Endometrial microvascular endothelial cells (primary cell): ENCODE data around the gene NRG4. TPM values are rescaled to one million over a fixed set of nuclear protein-coding genes. Genes with fewer than 3 reads are reported as not detected.
"Not testable (repeated sequence)": the region's sequence is repeated elsewhere in the genome, so short reads cannot be mapped to it uniquely, and the experiment has no call there.

Experiments used
- in situ Hi-C: cut with HindIII; loops from 2 replicates; pipeline ENCODE4 v1.10.0; 2017; ENCODE audit warnings: low sequenced_read_pairs, low pct_unique_long_range_greater_than_20kb; ENCODE audit errors: inconsistent ontology term
- total RNA-seq: library from RNA; depleted of rRNA; stranded (reverse); fragments of >200 nt; gene quantifications from one replicate; pipeline ENCODE4 v1.2.3, GENCODE V29; 2015; ENCODE audit errors: inconsistent ontology term

Gene NRG4
- total RNA-seq, 1 donor from 2014 or later, result not detected

GRCh38 chr15:75930866-75931265 lies 81.4 kb downstream of the NRG4 start:
- in situ Hi-C loops, result no loop called here

- in situ Hi-C loops, result no loop called here
Observed at GRCh38 chr15:75929799-75930565, 82.2 kb downstream of the NRG4 start.

- in situ Hi-C loops, result no loop called here
Observed at GRCh38 chr15:75928680-75929608, 83.3 kb downstream of the NRG4 start.

GRCh38 chr15:75927601-75928000 lies 84.6 kb downstream of the NRG4 start:
- in situ Hi-C loops, result no loop called here

GRCh38 chr15:75926931-75927330 lies 85.3 kb downstream of the NRG4 start:
- in situ Hi-C loops, result no loop called here

- in situ Hi-C loops, result no loop called here
Observed at GRCh38 chr15:75925440-75925839, 86.8 kb downstream of the NRG4 start.

- in situ Hi-C loops, result no loop called here
Observed at GRCh38 chr15:75924576-75924975, 87.6 kb downstream of the NRG4 start.

- in situ Hi-C loops, result no loop called here
Observed at GRCh38 chr15:75923756-75924155, 88.5 kb downstream of the NRG4 start.

- in situ Hi-C loops, result no loop called here
Observed at GRCh38 chr15:75921732-75922703, 90.2 kb downstream of the NRG4 start.

GRCh38 chr15:75920079-75920478 lies 92.1 kb downstream of the NRG4 start:
- in situ Hi-C loops, result no loop called here

- in situ Hi-C loops, result no loop called here
Observed at GRCh38 chr15:75918135-75918534, 94.1 kb downstream of the NRG4 start.

- in situ Hi-C loops, result no loop called here
Observed at GRCh38 chr15:75916978-75917377, 95.2 kb downstream of the NRG4 start.

- in situ Hi-C loops, result not testable (repeated sequence)
Observed at GRCh38 chr15:75910355-75910754, 101.9 kb downstream of the NRG4 start.

GRCh38 chr15:75905231-75905630 lies 107.0 kb downstream of the NRG4 start:
- in situ Hi-C loops, result no loop called here

- in situ Hi-C loops, result no loop called here
Observed at GRCh38 chr15:75903331-75904239, 108.6 kb downstream of the NRG4 start, which contains the start of gene FBXO22. Gene FBXO22, plus strand, starts transcription at chr15:75903878. Its CDS starts 86 bp downstream, at chr15:75903964.

- in situ Hi-C loops, result no loop called here
Observed at GRCh38 chr15:75902129-75902557, 110.1 kb downstream of the NRG4 start.

GRCh38 chr15:75900577-75900976 lies 111.6 kb downstream of the NRG4 start:
- in situ Hi-C loops, result no loop called here

GRCh38 chr15:75895731-75896130 lies 116.5 kb downstream of the NRG4 start:
- in situ Hi-C loops, result no loop called here
